B cell (primary cell): ENCODE measurements around the gene CD34. TPM values are rescaled to one million over a fixed set of nuclear protein-coding genes. Genes with fewer than 3 reads are reported as not detected.

Source experiments
- ATAC-seq: fragments of 200-7000 bp; cut with Tn5 transposase; one replicate; pipeline ENCODE4 v1.10.0; 2021; ENCODE audit warnings: low read depth, mild to moderate bottlenecking, moderate number of reproducible peaks, moderate library complexity
- CTCF ChIA-PET: fragments of 350-600 bp; sonication (Branson Sonifier 250); formaldehyde crosslinking; loops from one replicate; lab custom pipeline; 2021; ENCODE audit warnings: antibody characterized with exemption, inconsistent platforms; lab: Charles Lee
- POLR2A ChIA-PET: fragments of 350-600 bp; sonication (Branson Sonifier 250); formaldehyde crosslinking; loops from one replicate; lab custom pipeline; 2021; ENCODE audit warnings: antibody characterized with exemption; lab: Charles Lee
- DNase-seq: peaks from one replicate; pipeline ENCODE4 v3.0.0; 2013
- H2AFZ ChIP-seq: 2 replicates; pipeline ENCODE4 v1.6.1; 2012; ENCODE audit warnings: mild to moderate bottlenecking, low read depth, low read length; ENCODE audit not compliant: insufficient read depth, poor library complexity, severe bottlenecking
- H3K27ac ChIP-seq, 2 donors: 1 replicate in 1 of 2; 2 replicates in 1 of 2; pipeline ENCODE4 v1.5.1; 2012 to 2013; ENCODE audit warnings: low read length in 2 of 2, mild to moderate bottlenecking in 2 of 2, moderate library complexity in 1 of 2
- H3K27me3 ChIP-seq, 4 experiments: fragments of 200-600 bp in 1 of 4; sonication (generic) in 1 of 4; replicated peaks in 1 of 4; 1 replicate in 2 of 4; 2 replicates in 2 of 4; pipeline versions ENCODE4 v1.6.1 to v1.7.0; 2013 to 2016; ENCODE audit warnings: low read length in 3 of 4, mild to moderate bottlenecking in 2 of 4, mixed read lengths in 1 of 4, moderate library complexity in 1 of 4; ENCODE audit not compliant: insufficient read depth in 4 of 4, control insufficient read depth in 3 of 4; ENCODE audit errors: control extremely low read depth in 1 of 4
- H3K36me3 ChIP-seq, 2 experiments: replicated peaks in 1 of 2; 1 replicate in 1 of 2; 2 replicates in 1 of 2; pipeline versions ENCODE4 v1.6.1 to v1.7.1; 2013; ENCODE audit warnings: low read length in 1 of 2; ENCODE audit not compliant: insufficient read depth in 2 of 2, control insufficient read depth in 1 of 2; ENCODE audit errors: control extremely low read depth in 1 of 2, extremely low read depth in 1 of 2
- H3K4me1 ChIP-seq, 2 donors: fragments of 200-600 bp in 1 of 2; sonication (generic) in 1 of 2; 1 replicate in 1 of 2; 2 replicates in 1 of 2; pipeline versions ENCODE4 v1.5.1 to v1.6.1; 2013 to 2017; ENCODE audit warnings: low read length in 2 of 2; ENCODE audit not compliant: control insufficient read depth in 2 of 2, insufficient read depth in 2 of 2
- H3K4me2 ChIP-seq: replicated peaks from 2 replicates; pipeline ENCODE3; 2012; ENCODE audit warnings: mild to moderate bottlenecking, low read depth, low read length; ENCODE audit not compliant: poor library complexity, severe bottlenecking
- H3K4me3 ChIP-seq, 5 experiments: fragments of 200-600 bp in 1 of 5; sonication (generic) in 1 of 5; 1 replicate in 3 of 5; 2 replicates in 2 of 5; pipeline versions ENCODE4 v1.5.1 to v1.7.0; 2011 to 2016; ENCODE audit warnings: low read length in 4 of 5, mild to moderate bottlenecking in 4 of 5, low read depth in 2 of 5, control low read depth in 1 of 5, moderate library complexity in 1 of 5; ENCODE audit not compliant: insufficient read depth in 1 of 5; ENCODE audit errors: control extremely low read depth in 1 of 5, extremely low read depth in 1 of 5
- H3K79me2 ChIP-seq: fragments of 200-600 bp; sonication (generic); one replicate; pipeline ENCODE4 v1.6.0; 2016; ENCODE audit warnings: low read length; ENCODE audit not compliant: control insufficient read depth, insufficient read depth
- H3K9ac ChIP-seq: fragments of 200-600 bp; sonication (generic); 2 replicates; pipeline ENCODE4 v1.6.1; 2017; ENCODE audit warnings: mild to moderate bottlenecking, low read length, moderate library complexity
- H3K9me3 ChIP-seq, 3 donors: one replicate each; pipeline versions ENCODE4 v1.6.1 to v1.7.1; 2013; ENCODE audit warnings: low read length in 2 of 3; ENCODE audit not compliant: control insufficient read depth in 2 of 3, insufficient read depth in 1 of 3; ENCODE audit errors: control extremely low read depth in 1 of 3
- H4K20me1 ChIP-seq: 2 replicates; pipeline ENCODE4 v1.6.0; 2012; ENCODE audit warnings: mild to moderate bottlenecking, low read length; ENCODE audit not compliant: insufficient read depth, control insufficient read depth, poor library complexity, severe bottlenecking
- H3K27ac Mint-ChIP-seq: one replicate; pipeline ENCODE4 v1.8.0; 2021; ENCODE audit warnings: mixed read lengths
- H3K27me3 Mint-ChIP-seq: one replicate; pipeline ENCODE4 v1.8.0; 2021; ENCODE audit warnings: mixed read lengths
- H3K4me1 Mint-ChIP-seq: one replicate; pipeline ENCODE4 v1.8.0; 2021; ENCODE audit warnings: mixed read lengths
- H3K4me3 Mint-ChIP-seq: one replicate; pipeline ENCODE4 v1.8.0; 2021; ENCODE audit warnings: mixed read lengths
- H3K9me3 Mint-ChIP-seq: one replicate; pipeline ENCODE4 v1.8.0; 2022; ENCODE audit warnings: mixed read lengths; ENCODE audit not compliant: insufficient read depth
- EZH2 ChIP-seq: IDR thresholded peaks from 2 replicates; pipeline ENCODE4 v1.6.1; 2012; ENCODE audit warnings: borderline replicate concordance, low read depth, mild to moderate bottlenecking, moderate library complexity, low read length; ENCODE audit not compliant: insufficient read depth, poor library complexity, severe bottlenecking
- WGBS: methylation state at CpG from one replicate; pipeline ENCODE4 v1.1.5; 2013; ENCODE audit warnings: missing lambda C conversion rate; ENCODE audit not compliant: insufficient coverage; 5-methylcytosine and 5-hydroxymethylcytosine counted together
- intact Hi-C: fragments of 100-400 bp; cut with micrococcal nuclease; formaldehyde crosslinking; loops from one replicate; pipeline ENCODE4 v1.10.0; 2022
- polyA plus RNA-seq: library from polyadenylated mRNA; depleted of rRNA; stranded (reverse); fragments of >200 nt; gene quantifications from 2 replicates; pipeline ENCODE4 v1.2.3, GENCODE V29; 2012
- total RNA-seq, 2 donors: library from RNA; stranded (reverse); fragments of 120-200 nt in 1 of 2; gene quantifications; 1 replicate in 1 of 2; 2 replicates in 1 of 2; pipeline versions ENCODE4 v1.2.3 to v1.2.4, GENCODE V29; 2013 to 2022
- TF ChIP-seq, protein P1 (sequence below): fragments of 200-600 bp; IDR thresholded peaks from one replicate; pipeline ENCODE4 v1.8.0; 2022; ENCODE audit warnings: antibody characterized with exemption, mild to moderate bottlenecking

The CD34 gene
- total and polyA plus RNA-seq, 2 donors (not counting 1 experiment from before 2014, with no cell fraction given) = not detected

DNA sequence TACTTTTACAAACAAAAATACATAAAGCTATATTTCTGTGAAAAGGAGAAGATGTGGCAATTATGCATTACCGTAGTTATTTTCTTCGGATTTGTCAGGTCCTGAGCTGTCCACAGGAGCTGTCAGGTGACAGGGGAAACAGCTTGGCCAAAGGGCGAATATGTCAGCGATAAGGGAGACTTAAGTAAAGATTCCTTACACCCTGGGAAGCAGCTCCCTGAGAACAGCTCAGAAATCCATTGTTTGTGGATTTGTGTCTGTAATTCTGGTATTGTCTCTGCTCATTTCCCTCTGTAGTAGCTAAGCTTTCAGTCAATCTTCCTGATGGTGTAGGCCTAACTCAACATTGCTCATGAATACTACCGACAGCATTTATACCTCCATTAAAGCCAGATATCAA lies 7.1 kb upstream of the CD34 start:
- no peaks in the 10 kb centered on the region for H3K36me3 ChIP-seq
- intact Hi-C loops = no loop called here
- peaks cover 45% of the 10 kb centered on the region for H3K27me3 Mint-ChIP-seq

DNA sequence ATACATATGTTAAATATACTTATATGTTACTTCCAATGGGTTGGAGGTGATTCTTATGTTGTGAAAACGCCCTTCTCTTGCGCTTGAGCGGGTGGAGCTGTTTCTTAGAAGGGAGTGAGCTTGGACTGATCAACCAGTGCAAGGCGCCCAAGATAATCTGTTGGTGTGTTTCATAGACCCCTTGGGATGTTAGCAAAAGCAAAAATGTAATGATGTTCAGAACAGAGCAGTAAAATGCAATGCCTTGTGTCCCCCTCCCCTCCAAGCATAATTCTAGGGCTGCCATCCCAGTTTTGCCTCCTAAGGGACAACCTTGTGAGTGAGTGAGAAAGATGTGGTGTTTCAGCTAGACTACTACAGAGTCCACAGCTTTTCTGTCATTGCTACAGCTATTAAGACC lies 6.2 kb upstream of the CD34 start:
- CTCF ChIA-PET = interaction anchor here (1.5 kb wide), 1 partner anchor 46 kb away, joined by 6 read pairs; no protein-coding TSS in a partner anchor
- WGBS = 93% methylated on average over 3 of the region's 4 CpGs
- H3K9me3 ChIP-seq = no peaks in the 10 kb centered on the region
- H3K27me3 ChIP-seq = peaks cover 0 to 18% (median 15%) of the 10 kb centered on the region in 4 experiments
- no peak overlapping the region for H2AFZ ChIP-seq
- H3K4me3 ChIP-seq = no peak overlapping the region
- intact Hi-C loops = no loop called here
- ATAC-seq = no peak
- peaks cover 51% of the 10 kb centered on the region for H3K27me3 Mint-ChIP-seq
- H3K9me3 Mint-ChIP-seq = no peaks in the 10 kb centered on the region
- no peak overlapping the region for H3K4me3 Mint-ChIP-seq
- POLR2A ChIA-PET = no interaction called here
- H3K9ac ChIP-seq = no peak overlapping the region
- H3K4me1 ChIP-seq = peaks cover 5 to 8% of the 10 kb centered on the region in 2 donors
- H3K4me1 Mint-ChIP-seq = peaks cover 6% of the 10 kb centered on the region
- no peak overlapping the region for H3K27ac Mint-ChIP-seq
- no peaks in the 10 kb centered on the region for H3K79me2 ChIP-seq
- no peaks in the 10 kb centered on the region for H3K36me3 ChIP-seq
- no peaks in the 10 kb centered on the region for H4K20me1 ChIP-seq
- H3K27ac ChIP-seq = no peak overlapping the region
- no peak for DNase-seq
- no peak overlapping the region for H3K4me2 ChIP-seq
- no peak for TF ChIP-seq EZH2
- TF ChIP-seq, protein P1, sequence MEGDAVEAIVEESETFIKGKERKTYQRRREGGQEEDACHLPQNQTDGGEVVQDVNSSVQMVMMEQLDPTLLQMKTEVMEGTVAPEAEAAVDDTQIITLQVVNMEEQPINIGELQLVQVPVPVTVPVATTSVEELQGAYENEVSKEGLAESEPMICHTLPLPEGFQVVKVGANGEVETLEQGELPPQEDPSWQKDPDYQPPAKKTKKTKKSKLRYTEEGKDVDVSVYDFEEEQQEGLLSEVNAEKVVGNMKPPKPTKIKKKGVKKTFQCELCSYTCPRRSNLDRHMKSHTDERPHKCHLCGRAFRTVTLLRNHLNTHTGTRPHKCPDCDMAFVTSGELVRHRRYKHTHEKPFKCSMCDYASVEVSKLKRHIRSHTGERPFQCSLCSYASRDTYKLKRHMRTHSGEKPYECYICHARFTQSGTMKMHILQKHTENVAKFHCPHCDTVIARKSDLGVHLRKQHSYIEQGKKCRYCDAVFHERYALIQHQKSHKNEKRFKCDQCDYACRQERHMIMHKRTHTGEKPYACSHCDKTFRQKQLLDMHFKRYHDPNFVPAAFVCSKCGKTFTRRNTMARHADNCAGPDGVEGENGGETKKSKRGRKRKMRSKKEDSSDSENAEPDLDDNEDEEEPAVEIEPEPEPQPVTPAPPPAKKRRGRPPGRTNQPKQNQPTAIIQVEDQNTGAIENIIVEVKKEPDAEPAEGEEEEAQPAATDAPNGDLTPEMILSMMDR = no peak

More for the DNA sequence above, 7.1 kb upstream of the CD34 start:
- Histone ChIP-seq H2AFZ (no peak overlapping the region), H3K9me3 (no peaks in the 10 kb centered on the region), H3K79me2 (no peaks in the 10 kb centered on the region), H3K27me3 (peaks cover 0 to 16% (median 13%) of the 10 kb centered on the region in 4 experiments), H3K4me2 (no peak overlapping the region), H3K4me1 (peaks cover 5 to 8% of the 10 kb centered on the region in 2 donors), H3K27ac (no peak overlapping the region), H4K20me1 (no peaks in the 10 kb centered on the region), H3K4me3 (no peak overlapping the region), H3K9ac (no peak overlapping the region)
- ChIA-PET POLR2A (no interaction called here), CTCF (interaction anchor here (0.7 to 1.5 kb wide), 3 partner anchors 10 to 45 kb away, joined by 3 to 6 read pairs (median 4); no protein-coding TSS in a partner anchor)
- H3K4me3 Mint-ChIP-seq = no peak overlapping the region
- WGBS = 58% methylated on average over 3 of the region's 5 CpGs
- TF ChIP-seq, protein P1 = no peak
- no peak for TF ChIP-seq EZH2
- ATAC-seq (no peak), DNase-seq (no peak)
- no peak overlapping the region for H3K27ac Mint-ChIP-seq
- peaks cover 6% of the 10 kb centered on the region for H3K4me1 Mint-ChIP-seq
- no peaks in the 10 kb centered on the region for H3K9me3 Mint-ChIP-seq
